Heart left ventricle (tissue), 16 donors: ENCODE measurements around the gene USP8. TPM values are rescaled to one million over a fixed set of nuclear protein-coding genes. Genes with fewer than 3 reads are reported as not detected.
"Not testable (repeated sequence)": the region's sequence is repeated elsewhere in the genome, so short reads cannot be mapped to it uniquely, and the experiment has no call there.

Experiments used
- ATAC-seq, 4 donors: fragments of 200-7000 bp; cut with Tn5 transposase; one replicate each; pipeline ENCODE4 v1.9.1; 2020 to 2022; ENCODE audit warnings: moderate library complexity in 4 of 4, mild to moderate bottlenecking in 3 of 4, moderate number of reproducible peaks in 1 of 4
- DNase-seq, 5 donors: peaks; one replicate each; pipeline ENCODE4 v3.0.0-alpha.2; 2020
- H3K27ac ChIP-seq, 12 donors: fragments of 200-600 bp; sonication (generic) in 4 of 12; one replicate each; pipeline versions ENCODE4 v1.5.0 to v1.8.0; 2016 to 2022; ENCODE audit warnings: mild to moderate bottlenecking in 2 of 12
- H3K27me3 ChIP-seq, 9 donors: fragments of 200-600 bp; sonication (generic) in 2 of 9; one replicate each; pipeline versions ENCODE4 v1.5.1 to v1.8.0; 2016 to 2022; ENCODE audit warnings: mild to moderate bottlenecking in 3 of 9
- H3K36me3 ChIP-seq, 9 donors: fragments of 200-600 bp; sonication (generic) in 2 of 9; one replicate each; pipeline versions ENCODE4 v1.5.0 to v1.8.0; 2018 to 2022; ENCODE audit warnings: mild to moderate bottlenecking in 2 of 9
- H3K4me1 ChIP-seq, 12 donors: fragments of 200-600 bp; sonication (generic) in 4 of 12; one replicate each; pipeline versions ENCODE4 v1.5.0 to v1.8.0; 2016 to 2022; ENCODE audit warnings: mild to moderate bottlenecking in 3 of 12
- H3K4me3 ChIP-seq, 12 donors: fragments of 200-600 bp; sonication (generic) in 4 of 12; one replicate each; pipeline versions ENCODE4 v1.5.0 to v1.8.0; 2017 to 2022; ENCODE audit warnings: mild to moderate bottlenecking in 9 of 12, moderate library complexity in 4 of 12
- H3K9me3 ChIP-seq, 12 donors: fragments of 200-600 bp; sonication (generic) in 4 of 12; one replicate each; pipeline versions ENCODE4 v1.5.0 to v1.8.0; 2016 to 2022; ENCODE audit warnings: mild to moderate bottlenecking in 1 of 12
- CTCF ChIP-seq, 12 donors: fragments of 200-600 bp; sonication (generic) in 4 of 12; IDR thresholded peaks; one replicate each; pipeline versions ENCODE4 v1.5.0 to v1.8.0; 2018 to 2022; ENCODE audit warnings: antibody characterized with exemption in 12 of 12, mild to moderate bottlenecking in 5 of 12
- POLR2A ChIP-seq, 2 donors: fragments of 450-650 bp; IDR thresholded peaks; one replicate each; pipeline ENCODE4 v1.6.1; 2017; ENCODE audit warnings: antibody characterized with exemption in 2 of 2, mild to moderate bottlenecking in 2 of 2, moderate library complexity in 2 of 2
- WGBS, 4 donors: extraction: QIAGEN DNeasy Blood & Tissue Kit in 2 of 4; methylation state at CpG; one replicate each; pipeline versions ENCODE4 v1.1.5 to v1.1.7; 2013 to 2018; 5-methylcytosine and 5-hydroxymethylcytosine counted together
- intact Hi-C, 10 donors: fragments of 100-400 bp; cut with DNase I; formaldehyde crosslinking; loops; one replicate each; pipeline versions ENCODE4 v1.11.1 to v1.14.2; 2022
- polyA plus RNA-seq, 2 donors: library from polyadenylated mRNA; stranded (reverse); fragments of 200-250 nt; gene quantifications; one replicate each; pipeline ENCODE4 v1.2.3, GENCODE V29; 2013
- total RNA-seq, 9 donors: library from RNA; depleted of rRNA in 2 of 9; stranded (reverse); fragments of >200 nt in 2 of 9; fragmentation: NEBNext Ultra II Directional in 3 of 9; extraction: Animal tissue kit (Norgen Biotek cat#: 25700) in 3 of 9; gene quantifications; one replicate each; pipeline versions ENCODE4 v1.1.0 to v1.2.4, GENCODE V29; 2016 to 2023
- donor health status: ischemic (EF 13 %, LVEDD 7.1; RV severe dilation, severe dysfunction).
- donor health status: healthy with polysubstance abuse.
- donor health status: DM: no; HTN: yes; CAD: no.
- donor health status: DM: no; HTN: no; CAD: no.
- donor health status: ischemic (EF 25% LVEDD 6.9; RV normal size, moderate dysfunction).
- donor health status: ischemic (EF 25% LVEDD 5.7; RV mildly dilated, moderate dysfunction).
- donor health status: healthy.
- donor health status: DM: yes; HTN: yes; CAD: no.
- donor health status: ischemic (EF 35%, LVEDD 5.7; RV mildly dilated, moderate dysfunction).
- donor health status: nonischemic (EF 11% LVEDD 7.7; RV severe dilation, severe dysfunction).
- donor health status: DM: yes; HTN: yes; CAD: no.
- donor health status: PGD.
- donor health status: ischemic (EF 29% LVEDD 5.4; RV normal size, mild dysfunction).
- donor health status: nonischemic (EF 23%, LVEDD 6.1; RV moderate dilation, normal function).

Gene USP8
- total and polyA plus RNA-seq, 11 donors, result 12.6 to 53.3 (median 40.8) TPM

GRCh38 chr15:50418041-50418583 is 6.1 kb upstream of the USP8 start:
- DNase-seq, result no peak
- no peak for TF ChIP-seq POLR2A (IDR thresholded peaks at IDR 0.05)
- no peak for TF ChIP-seq CTCF (IDR thresholded peaks at IDR 0.05)
- no peak overlapping the region for H3K4me3 ChIP-seq
- WGBS, 4 donors, result 90 to 92% (median 91%) methylated on average over 9 of the region's 9 CpGs
- no peaks in the 10 kb centered on the region for H3K36me3 ChIP-seq
- no peaks in the 10 kb centered on the region for H3K27me3 ChIP-seq
- no peak for ATAC-seq
- no peaks in the 10 kb centered on the region for H3K9me3 ChIP-seq
- intact Hi-C loops, result no loop called here
- no peak overlapping the region for H3K27ac ChIP-seq
- H3K4me1 ChIP-seq, result no peaks in the 10 kb centered on the region

GRCh38 chr15:50425219-50425618 is 1.0 kb downstream of the USP8 start:
- Histone ChIP-seq H3K9me3 (no peaks in the 10 kb centered on the region), H3K4me1 (peaks cover 6 to 42% (median 16%) of the 10 kb centered on the region in 12 donors), H3K27me3 (no peaks in the 10 kb centered on the region), H3K27ac (peak overlapping the region in 10 of 12 donors; percentile 82 to 94 (median 88)), H3K36me3 (peaks cover 0 to 11% (median 0%) of the 10 kb centered on the region in 9 donors), H3K4me3 (peak overlapping the region; percentile 61 to 95 (median 86))
- intact Hi-C loops, result loop anchor here in 2 of 10 donors (2.0 kb wide), 2 partner anchors 70 to 72 kb away; partner anchors contain the start of gene GABPB1 (in 1 of the 2)
- ATAC-seq, result no peak
- no peak for DNase-seq
- WGBS, 4 donors, result 15 to 20% (median 17%) methylated on average over 5 of the region's 5 CpGs
- TF ChIP-seq POLR2A (IDR thresholded peaks at IDR 0.05) (no peak), CTCF (IDR thresholded peaks at IDR 0.05) (no peak)

- intact Hi-C loops, result loop anchor here in 2 of 10 donors (2.0 kb wide), 2 partner anchors 71 to 73 kb away; partner anchors contain the start of gene GABPB1 (in 1 of the 2)
- Histone ChIP-seq H3K36me3 (peaks cover 0 to 11% (median 0%) of the 10 kb centered on the region in 9 donors), H3K27ac (peak overlapping the region in 1 of 12 donors; percentile 94), H3K4me1 (peaks cover 6 to 42% (median 16%) of the 10 kb centered on the region in 12 donors), H3K4me3 (peak overlapping the region in 9 of 12 donors; percentile 66 to 95 (median 87))
- H3K27me3 ChIP-seq, H3K9me3 ChIP-seq, ATAC-seq, DNase-seq: not testable (repeated sequence)
- 89 to 92% (median 91%) methylated on average over 17 of the region's 17 CpGs for WGBS, 4 donors
These were observed 1.6 kb downstream of the USP8 start for GRCh38 chr15:50425678-50426246.

- intact Hi-C loops, result no loop called here
These were observed 2.2 kb downstream of the USP8 start for GRCh38 chr15:50426428-50426827.

More at GRCh38 chr15:50426428-50426827, 2.2 kb downstream of the USP8 start:
- TF ChIP-seq POLR2A (IDR thresholded peaks at IDR 0.05) (no peak), CTCF (IDR thresholded peaks at IDR 0.05) (no peak)
- H3K9me3 ChIP-seq, result no peaks in the 10 kb centered on the region
- no peak overlapping the region for H3K4me3 ChIP-seq
- no peak for ATAC-seq
- H3K36me3 ChIP-seq, result peaks cover 0 to 11% (median 0%) of the 10 kb centered on the region in 9 donors
- H3K4me1 ChIP-seq, result peaks cover 6 to 42% (median 16%) of the 10 kb centered on the region in 12 donors
- DNase-seq, result no peak
- H3K27ac ChIP-seq, result no peak overlapping the region
- H3K27me3 ChIP-seq, result no peaks in the 10 kb centered on the region
- 85 to 88% (median 88%) methylated on average over 9 of the region's 9 CpGs for WGBS, 4 donors
